ENCODE data around the gene GPR173. TPM values are rescaled to one million over a fixed set of nuclear protein-coding genes. Genes with fewer than 3 reads are reported as not detected.

The GPR173 gene
- total and polyA plus RNA-seq, 3 experiments from 2014 or later, result not detected

DNA sequence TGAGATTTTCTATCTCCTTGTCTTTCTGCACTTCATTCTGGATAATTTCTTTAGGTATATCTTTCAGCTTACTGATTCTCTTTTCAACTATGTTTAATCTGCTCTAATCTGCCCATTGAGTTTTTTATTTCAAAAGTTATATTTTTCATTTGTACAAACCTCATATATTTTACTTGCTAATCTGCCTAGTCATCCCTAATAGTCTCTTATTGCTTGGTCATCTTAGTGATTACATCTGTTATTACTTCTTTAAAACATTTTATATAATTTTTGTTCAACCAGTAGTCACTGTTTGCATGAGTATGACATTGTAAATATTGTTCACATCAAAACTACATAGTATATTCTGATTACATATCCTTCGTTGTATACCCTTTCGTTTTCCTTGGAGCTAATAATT lies 77.8 kb downstream of the GPR173 start:
- CTCF ChIA-PET, result no interaction called here
- H3K4me1 Mint-ChIP-seq, result peaks cover 11 to 25% (median 23%) of the 10 kb centered on the region in 3 donors
- POLR2A ChIA-PET, result no interaction called here

DNA sequence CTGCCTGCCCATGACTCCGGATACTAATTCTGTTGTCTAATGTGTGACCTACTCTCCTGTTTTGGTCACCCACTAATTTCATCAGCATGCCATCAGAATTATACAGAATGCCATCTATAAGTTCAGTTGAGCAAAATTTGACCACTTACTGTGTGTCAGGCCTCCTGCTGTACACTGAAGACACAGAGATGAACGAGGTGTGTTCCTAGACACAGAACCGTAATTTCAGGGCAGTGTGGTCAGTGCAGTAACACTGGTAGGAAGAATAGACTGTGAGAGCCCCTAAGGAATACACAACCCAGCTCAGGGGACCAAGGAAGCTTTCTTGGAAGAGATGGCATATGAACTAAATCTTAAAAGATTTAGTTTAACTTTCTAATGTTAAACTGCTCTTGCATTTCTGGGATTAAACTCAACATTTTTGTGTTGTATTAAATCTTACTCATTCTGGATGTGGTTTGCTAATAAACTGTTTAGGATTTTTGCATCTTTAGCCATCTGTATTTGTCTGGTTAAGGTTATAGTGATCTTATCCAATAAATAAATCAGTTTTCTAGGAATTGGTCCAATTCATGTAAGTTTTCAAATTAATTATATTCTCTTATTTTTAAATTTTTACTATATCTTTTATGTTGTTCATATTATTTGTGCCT lies 79.6 kb downstream of the GPR173 start:
- ChIA-PET POLR2A (no interaction called here), CTCF (interaction anchor here (0.9 kb wide), 1 partner anchor 9 kb away, joined by 3 read pairs; no protein-coding TSS in a partner anchor)
- H3K27me3 Mint-ChIP-seq, result peaks cover 0 to 16% of the 10 kb centered on the region in 2 donors

More for the DNA sequence above, 77.8 kb downstream of the GPR173 start:
- H3K9me3 ChIP-seq (ENCODE audit: low read length), result no peaks in the 10 kb centered on the region
- peaks cover 0 to 14% of the 10 kb centered on the region in 2 donors for H3K27me3 Mint-ChIP-seq
- no peak overlapping the region for H3K27ac ChIP-seq (ENCODE audit: low read depth, low read length)
- H3K27ac Mint-ChIP-seq, result no peak overlapping the region
- peaks cover 4 to 10% (median 4%) of the 10 kb centered on the region in 3 donors for H3K36me3 Mint-ChIP-seq
- no peaks in the 10 kb centered on the region for H3K4me1 ChIP-seq (ENCODE audit: insufficient read depth, low read length)
- H3K4me3 ChIP-seq (ENCODE audit: low read length), result no peak overlapping the region
- DNase-seq, result no peak
- peaks cover 0 to 3% (median 0%) of the 10 kb centered on the region in 5 donors for H3K9me3 Mint-ChIP-seq
- H3K27me3 ChIP-seq (ENCODE audit: insufficient read depth, low read length, poor library complexity, severe bottlenecking), result no peaks in the 10 kb centered on the region
- H3K36me3 ChIP-seq (ENCODE audit: insufficient read depth, low read length), result no peaks in the 10 kb centered on the region
- no peak overlapping the region for H3K4me3 Mint-ChIP-seq

More for the DNA sequence above, 79.6 kb downstream of the GPR173 start:
- no peak overlapping the region for H3K27ac Mint-ChIP-seq
- Histone ChIP-seq H3K4me3 (ENCODE audit: low read length) (no peak overlapping the region), H3K27ac (ENCODE audit: low read depth, low read length) (no peak overlapping the region), H3K4me1 (ENCODE audit: insufficient read depth, low read length) (no peaks in the 10 kb centered on the region), H3K9me3 (ENCODE audit: low read length) (no peaks in the 10 kb centered on the region), H3K27me3 (ENCODE audit: insufficient read depth, low read length, poor library complexity, severe bottlenecking) (no peaks in the 10 kb centered on the region), H3K36me3 (ENCODE audit: insufficient read depth, low read length) (no peaks in the 10 kb centered on the region)
- DNase-seq, result no peak
- peaks cover 0 to 3% (median 0%) of the 10 kb centered on the region in 5 donors for H3K9me3 Mint-ChIP-seq
- H3K4me1 Mint-ChIP-seq, result peaks cover 11 to 25% (median 23%) of the 10 kb centered on the region in 3 donors
- no peak overlapping the region for H3K4me3 Mint-ChIP-seq
- peaks cover 9 to 25% (median 10%) of the 10 kb centered on the region in 3 donors for H3K36me3 Mint-ChIP-seq

Other genes with a start within 250 kb of the GPR173 start
- not detected for gene XAGE5, start 237.5 kb upstream of the GPR173 start, total RNA-seq
- gene XAGE5, start 237.5 kb upstream of the GPR173 start, polyA plus RNA-seq, result not detected
- not detected for gene XAGE3, start 180.7 kb upstream of the GPR173 start, total RNA-seq
- gene XAGE3, start 180.7 kb upstream of the GPR173 start, polyA plus RNA-seq, result not detected
- gene FAM156B, start 151.5 kb upstream of the GPR173 start, total RNA-seq, result 10 to 100 TPM; 11.6 to 13.2 TPM
- 4.4 TPM for gene FAM156B, start 151.5 kb upstream of the GPR173 start, polyA plus RNA-seq
- gene FAM156A, start 90.3 kb upstream of the GPR173 start, total RNA-seq, result 10 to 100 TPM; 18.1 to 18.5 TPM
- 4.2 TPM for gene FAM156A, start 90.3 kb upstream of the GPR173 start, polyA plus RNA-seq
- 10 to 100 TPM; 38.4 to 47.9 TPM for gene TSPYL2, start 33.6 kb downstream of the GPR173 start, total RNA-seq
- gene TSPYL2, start 33.6 kb downstream of the GPR173 start, polyA plus RNA-seq, result 23.1 TPM
- 1 to 10 TPM; 4.6 to 4.8 TPM for gene KANTR, start 45.4 kb downstream of the GPR173 start, total RNA-seq
- 1.6 TPM for gene KANTR, start 45.4 kb downstream of the GPR173 start, polyA plus RNA-seq
- gene KDM5C, start 176.4 kb downstream of the GPR173 start, total RNA-seq, result 10 to 100 TPM; 85.3 to 86.4 TPM
- 39.1 TPM for gene KDM5C, start 176.4 kb downstream of the GPR173 start, polyA plus RNA-seq
- under 1 TPM; 0.29 to 0.96 TPM for gene IQSEC2, start 232.8 kb downstream of the GPR173 start, total RNA-seq
- 0.35 TPM for gene IQSEC2, start 232.8 kb downstream of the GPR173 start, polyA plus RNA-seq

All from CD8-positive, alpha-beta memory T cell (primary cell).